NCI-H446 (cell line): ENCODE measurements around the gene ZFHX3.

ENCODE experiments used
- DNase-seq, 2 experiments: peaks; one replicate each; lab custom pipeline; 2025; lab: John Stamatoyannopoulos, UW

The ZFHX3 gene

DNA sequence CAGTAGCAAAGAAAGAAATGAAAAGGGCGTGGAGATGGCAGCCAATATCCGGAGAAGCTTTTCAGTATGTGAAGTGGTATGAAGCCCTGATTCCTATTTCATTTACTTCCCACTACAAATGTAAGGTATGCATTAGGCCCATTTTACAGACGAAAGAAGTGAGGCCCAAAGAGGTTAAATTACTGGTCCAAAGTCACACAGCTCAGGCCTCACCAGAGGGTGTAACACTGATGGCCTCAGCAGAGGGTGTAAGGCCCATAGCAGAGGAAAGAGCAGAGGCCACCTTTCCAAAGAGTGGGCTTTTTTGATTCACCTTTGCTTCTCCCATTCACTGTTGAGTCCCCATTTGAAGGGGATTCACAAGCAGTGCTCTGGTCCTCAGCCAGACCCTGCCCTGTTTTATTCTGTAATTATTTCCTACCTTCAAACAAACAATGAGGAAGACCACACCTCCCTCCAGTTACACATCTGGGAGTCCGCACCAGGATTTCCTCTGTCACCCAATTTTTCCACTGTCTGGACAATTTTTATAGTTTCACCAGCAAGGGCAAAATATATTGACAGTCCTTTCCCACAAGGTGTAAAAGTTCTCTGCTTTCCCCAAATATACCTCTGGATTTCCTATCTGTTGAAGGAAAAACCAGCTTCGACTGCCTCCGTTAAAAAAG, 7.1 kb downstream of the ZFHX3 start:
- DNase-seq: no peak

DNA sequence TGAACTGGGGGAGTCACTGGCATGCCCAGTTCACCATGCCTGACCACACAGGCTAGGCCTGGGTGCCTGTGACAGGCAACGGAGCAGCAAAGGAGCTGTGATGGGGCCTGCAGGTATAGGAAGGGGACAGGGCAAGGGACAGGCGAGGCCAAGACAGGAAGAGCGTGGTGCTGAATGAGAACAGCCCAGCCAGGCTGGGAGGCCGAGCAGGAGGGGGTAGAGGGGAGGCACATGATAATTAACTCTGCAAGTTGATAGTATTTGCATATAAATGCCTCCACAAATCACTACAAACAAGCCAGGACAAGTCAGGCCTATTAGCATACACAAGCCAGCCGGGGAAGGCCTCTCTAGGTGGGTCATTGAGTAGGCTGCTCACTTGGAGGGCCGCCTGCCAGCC, 7.8 kb downstream of the ZFHX3 start:
- no peak for DNase-seq

DNA sequence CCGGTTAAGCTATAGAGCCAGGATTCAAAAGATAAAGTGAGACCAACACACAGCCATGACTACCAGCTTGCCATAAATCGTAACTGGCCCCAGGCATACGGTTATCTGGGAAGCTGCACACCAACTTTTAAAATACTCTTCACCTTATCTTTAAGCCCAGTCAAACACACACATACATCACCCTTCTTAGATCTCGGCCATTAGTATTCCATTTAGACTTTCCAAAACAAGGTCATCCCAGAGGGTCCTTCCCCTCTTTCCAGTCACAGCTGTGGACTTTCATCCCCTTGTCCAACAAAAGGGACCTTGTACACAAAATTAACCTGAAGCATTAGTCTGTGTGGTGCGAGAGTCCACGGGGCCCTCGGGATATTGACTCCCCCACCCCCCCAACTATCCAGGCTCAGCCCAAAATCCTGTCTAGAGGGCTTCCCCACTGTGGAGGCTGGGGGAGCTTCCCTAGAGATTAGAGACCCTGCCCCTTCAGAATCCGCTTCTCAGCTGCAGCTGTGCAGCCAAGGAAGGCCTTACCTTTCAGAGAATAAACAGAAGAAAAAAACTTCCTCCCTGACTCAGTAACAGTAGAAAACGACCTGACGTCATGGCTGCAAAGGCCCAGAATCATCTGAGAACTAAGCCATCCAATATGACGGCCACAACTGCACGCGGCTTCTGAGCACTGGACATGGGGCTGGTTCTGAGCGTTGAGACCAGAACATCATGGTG, 9.9 kb downstream of the ZFHX3 start:
- DNase-seq: no peak

DNA sequence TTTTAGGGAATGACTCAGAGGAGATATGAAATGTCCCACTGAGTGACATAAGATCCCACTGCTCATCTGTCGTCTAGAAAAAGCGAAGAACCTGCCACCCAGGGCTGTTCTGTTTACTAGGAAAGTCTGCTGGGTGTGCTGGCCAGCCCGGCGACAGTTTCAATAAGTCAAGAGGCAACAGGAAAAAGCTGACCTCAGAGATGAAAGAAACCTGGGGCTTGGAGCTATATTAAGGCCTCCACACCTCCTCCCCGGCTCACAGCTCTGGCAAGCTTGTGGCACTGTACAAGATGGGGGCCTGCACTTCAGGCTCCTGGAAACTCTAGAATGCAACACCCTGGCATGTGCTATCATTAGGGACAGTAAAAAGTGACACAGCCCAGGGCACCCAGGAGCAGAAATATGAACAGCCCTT, 10.6 kb downstream of the ZFHX3 start:
- DNase-seq: no peak

DNA sequence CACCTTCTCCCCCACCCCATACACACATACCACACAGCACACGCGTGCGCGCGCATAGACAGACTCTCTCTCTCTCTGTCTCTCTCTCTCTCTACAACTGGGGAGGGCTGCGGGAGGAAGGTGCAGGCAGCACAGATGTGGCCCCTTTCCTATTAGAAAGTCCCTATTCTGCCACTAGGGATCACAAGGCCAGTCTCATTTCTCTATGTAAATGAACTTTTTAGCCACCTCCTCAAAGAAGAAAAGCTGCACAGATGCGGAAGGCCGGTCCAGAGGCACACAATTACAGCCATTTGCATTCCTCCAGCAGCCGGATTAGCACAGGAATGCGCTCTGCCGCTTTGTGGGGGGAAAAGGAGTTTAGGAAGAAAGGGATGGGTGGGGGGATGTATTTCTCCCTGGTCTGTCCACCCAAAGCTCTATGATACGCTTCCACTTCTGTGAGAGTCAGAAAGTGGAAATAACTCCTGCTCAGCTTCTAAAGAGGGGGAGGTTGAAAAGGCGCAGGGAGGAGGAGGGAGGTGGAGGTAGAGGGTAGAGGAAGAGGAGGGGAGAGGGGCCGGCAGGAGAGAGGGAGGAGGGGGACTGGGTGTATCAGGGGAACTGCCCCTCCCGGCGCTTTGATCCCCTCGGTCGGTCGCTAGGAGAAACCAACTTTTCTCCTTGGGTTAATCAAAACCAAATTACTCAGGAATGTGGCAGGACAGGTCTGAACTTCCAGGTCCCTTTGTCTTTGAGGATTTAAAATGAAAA, 11.7 kb downstream of the ZFHX3 start:
- no peak for DNase-seq

DNA sequence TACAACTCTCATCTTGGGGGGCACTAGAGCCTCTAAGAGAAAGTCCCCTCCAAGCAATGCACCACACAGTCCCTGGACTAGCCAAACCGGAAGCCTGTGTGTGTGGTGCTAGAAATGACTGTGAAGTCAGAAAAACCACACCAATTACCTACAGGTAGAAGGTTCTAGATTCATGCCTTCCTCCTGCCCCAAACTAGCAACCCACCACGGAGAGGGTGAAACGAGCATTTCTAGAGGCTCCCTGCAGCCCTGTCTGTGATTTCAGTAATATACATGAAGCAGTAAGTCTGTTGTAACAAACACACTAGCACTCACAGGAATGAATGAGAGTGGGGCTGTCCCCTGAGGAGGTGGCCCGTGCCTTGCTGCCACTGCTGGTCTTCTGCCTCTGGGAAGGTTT, 13.6 kb downstream of the ZFHX3 start:
- no peak for DNase-seq

DNA sequence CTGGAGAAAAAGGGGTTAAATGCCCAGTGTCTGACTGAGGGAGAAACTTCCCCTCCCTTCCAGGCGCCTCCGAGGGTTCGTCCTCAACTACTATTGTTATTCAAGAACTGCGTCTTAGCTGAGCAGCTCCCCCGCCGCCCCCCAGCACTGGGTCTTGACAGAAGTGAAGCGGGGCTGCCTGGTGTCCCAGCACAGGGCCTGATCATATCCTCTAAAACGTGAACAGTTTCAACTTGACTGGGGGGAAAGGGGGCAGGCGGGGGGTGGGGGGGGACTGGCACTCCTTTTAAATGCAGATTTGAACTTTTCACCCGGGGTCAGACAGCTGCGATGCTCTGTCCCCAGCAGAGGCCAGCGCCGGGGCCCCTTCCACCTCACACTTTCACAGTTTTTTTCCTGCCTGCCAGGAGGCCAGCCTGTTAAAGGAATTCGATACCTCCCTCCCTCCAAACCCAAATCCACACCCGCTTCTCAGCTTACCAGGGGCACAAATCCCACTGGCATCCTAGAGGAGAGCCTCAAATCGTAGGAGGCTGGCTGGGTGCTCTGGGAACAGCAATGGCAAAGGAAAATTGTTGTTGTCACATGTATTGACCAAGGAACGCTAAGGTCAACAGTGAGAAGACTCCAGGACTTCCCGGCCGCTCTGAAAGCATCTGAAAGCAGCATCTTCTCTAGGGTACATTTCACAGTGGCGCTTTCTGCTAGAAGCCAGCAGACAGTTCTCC, 14.5 kb downstream of the ZFHX3 start:
- no peak for DNase-seq

DNA sequence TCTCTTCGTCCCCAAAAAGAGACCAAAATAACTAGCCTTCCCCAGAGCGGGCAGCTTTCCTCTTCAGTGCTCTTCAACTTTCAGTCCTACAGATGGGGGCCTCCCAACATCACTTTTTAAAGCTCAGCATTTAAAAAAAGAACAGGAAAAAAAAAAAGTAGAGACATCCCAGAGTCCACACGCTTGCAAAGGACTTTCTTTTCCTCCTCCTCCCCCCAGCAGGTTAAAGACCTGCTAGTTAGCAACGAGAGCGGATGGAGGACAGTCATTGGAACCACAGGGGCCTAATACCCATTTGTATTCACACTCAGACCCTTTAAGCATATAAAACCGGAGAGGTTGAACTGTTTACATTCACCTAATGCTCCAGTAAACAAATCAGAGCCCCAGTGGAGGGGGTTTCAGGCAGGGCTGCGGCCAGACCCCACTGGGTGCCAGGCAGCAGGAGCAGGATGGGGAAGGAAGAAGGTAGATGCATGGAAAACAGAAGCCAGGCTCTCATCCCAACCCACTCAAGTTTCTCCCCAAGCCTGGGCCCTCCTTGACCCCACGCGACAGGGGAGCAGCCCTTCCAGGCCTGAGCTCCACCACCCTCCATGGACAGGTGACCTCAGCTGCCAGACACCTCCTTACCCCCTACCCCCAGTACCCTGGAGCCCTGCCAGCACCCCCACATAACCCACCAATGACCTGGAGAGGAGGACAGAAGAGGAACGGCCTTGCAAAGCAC, 15.2 kb downstream of the ZFHX3 start:
- no peak for DNase-seq

DNA sequence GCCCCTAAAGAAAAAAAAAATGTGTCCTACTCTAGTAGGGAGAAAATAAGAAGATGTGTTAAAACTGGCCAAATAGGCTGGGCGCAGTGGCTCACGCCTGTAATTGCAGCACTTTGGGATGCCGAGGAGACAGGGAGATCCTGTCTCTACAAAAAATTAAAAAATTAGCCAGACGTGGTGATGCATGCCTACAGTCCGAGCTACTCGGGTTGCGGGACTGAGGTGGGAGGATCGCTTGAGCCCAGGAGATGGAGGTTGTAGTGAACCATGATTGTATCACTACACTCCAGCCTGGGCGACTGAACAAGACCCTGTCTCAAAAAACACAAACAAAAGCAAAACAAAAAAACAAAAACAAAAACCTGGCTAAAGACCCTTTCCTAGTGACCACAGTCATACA, 15.9 kb downstream of the ZFHX3 start:
- no peak for DNase-seq

DNA sequence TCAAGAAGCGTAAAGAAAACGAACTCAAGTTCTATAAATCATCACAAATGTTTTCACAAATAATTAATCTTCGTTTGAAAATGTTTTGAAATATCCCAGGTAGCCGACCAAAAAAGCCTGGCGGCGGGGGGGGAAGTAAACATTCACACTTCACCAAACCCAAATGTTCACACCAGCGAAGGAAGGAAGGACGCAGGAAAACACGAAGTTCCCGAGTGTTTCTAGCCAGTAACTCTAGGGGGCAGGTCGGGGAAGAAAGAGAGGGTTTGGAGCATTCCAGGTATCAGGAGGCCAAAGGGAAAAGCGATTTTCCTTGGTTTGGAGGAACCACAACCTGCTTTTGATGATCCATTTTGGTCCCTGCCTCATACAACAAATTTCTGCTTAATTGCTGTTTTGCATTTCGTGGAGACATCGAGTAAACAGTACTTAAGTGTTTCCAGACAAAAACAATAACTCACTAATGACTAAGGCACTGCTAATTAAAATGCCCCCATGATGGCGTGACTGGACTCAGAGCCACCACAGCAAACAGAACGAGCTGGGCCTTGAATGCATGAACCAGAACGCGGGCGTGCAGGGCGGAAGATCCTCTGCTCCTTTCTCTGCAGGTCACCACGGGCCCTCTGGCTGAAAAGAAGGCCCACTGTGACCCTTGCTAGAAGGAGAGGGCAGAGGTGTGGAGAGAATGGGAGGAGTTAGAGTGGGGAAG, 16.6 kb downstream of the ZFHX3 start:
- no peak for DNase-seq

DNA sequence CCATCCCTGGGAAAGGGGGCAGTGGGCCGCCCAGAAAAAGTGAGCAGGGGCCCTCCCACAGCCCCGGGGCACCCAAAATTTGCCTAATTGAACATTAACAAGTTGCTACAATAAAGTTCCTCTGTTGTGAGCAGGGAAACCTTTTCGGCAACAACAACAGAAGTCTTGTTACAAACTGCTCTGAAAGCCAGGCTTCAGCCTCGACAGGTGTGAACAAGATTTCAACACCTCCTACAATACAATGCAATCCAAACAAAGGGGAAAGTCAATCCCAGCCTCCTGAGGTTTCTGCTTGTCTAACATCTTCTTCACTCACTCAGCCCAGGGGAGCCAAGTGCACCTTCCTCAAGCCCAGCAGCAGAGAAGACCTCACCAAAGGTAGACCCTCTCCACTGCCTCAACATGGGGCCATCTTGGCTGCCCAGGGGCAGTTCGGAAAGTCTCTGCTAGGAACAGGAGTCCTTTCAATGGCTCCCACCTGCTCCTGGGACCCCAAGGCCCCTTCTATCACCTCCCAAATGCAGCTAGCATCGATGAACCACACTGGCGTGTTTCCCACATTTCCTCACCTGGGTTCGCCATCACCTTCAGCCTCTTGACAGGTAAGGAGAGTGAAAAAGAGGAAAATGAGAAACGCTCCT, 19.1 kb downstream of the ZFHX3 start:
- no peak for DNase-seq

DNA sequence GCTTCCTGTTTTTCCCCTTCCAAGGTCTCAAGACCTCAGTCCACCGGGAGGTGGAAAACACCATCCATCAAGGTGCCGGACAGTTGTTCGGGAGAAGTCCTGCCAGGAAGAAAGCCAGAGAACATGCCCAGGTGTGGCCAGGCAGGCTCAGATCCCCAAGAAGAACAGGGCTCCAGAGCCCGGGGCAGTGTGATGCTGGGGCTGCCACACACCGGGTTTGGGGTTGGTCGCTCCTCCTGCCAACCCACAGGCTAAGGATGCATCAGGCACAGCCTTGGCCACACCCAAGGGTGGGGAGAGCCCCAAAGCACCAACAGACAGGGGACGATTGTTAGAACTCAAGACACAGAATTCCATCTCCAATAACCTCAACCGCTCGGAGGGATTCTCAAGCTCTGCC, 19.7 kb downstream of the ZFHX3 start:
- no peak for DNase-seq

DNA sequence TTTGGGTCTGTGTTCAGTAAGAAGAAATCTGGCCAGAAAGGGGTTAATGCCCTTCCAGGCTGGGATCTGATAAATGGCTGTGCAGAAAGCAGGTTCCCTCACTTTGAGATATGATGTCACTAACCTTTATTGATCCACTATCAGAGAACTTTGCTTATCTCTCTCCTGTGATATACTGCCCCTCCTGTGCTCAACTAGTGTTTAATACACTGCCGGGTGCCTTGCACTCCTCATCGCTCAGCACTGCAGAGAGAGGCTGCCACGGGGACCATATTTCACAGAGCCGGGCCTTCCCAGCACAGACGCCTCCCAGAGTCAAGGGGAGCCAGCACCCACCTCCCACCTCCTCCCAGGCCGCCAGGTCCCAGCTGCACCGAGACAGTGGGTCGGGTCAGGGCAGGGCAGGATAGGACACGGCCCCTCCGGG, 20.2 kb downstream of the ZFHX3 start:
- DNase-seq: no peak

DNA sequence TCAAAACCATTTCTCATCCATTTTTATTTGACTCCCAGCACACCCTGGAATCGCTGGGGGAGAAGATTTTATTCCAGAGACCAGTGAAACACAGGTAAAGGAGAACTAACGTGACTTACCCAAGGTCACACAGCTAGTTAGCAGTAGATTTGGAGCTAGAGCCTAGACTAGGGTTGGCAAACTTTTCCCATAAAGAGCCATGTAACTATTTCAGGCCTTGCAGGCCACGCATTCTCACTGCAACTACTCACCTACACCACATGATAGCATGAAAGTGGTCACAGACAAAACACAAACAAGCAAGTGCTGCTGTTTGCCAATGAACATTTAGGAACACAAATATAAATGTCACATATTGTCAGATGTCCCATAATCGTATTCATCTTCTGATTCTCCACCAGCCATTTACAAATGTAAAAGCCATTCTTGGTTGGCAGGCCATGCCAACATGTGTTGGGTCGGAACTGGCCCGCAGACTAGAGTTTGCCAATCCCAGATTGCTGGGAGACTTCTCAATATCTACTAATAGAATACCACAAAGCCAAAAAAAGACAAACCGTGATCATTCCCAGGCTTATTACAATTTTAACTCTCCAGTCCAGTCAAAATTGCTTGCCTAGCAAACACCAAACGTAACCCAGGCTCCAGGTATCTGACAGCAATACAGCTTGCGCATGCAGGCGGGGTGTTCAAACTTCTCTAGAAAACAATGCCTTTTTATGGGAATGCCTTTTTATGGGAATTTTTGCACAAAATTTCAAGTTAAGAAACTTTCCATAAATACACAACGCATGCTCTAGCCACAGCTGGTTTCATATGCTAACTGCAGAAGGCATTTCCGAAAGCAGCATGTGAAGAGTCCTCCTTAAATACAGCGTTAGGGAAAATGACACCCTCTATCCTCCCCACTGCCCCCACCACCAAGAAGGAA, 20.9 kb downstream of the ZFHX3 start:
- no peak for DNase-seq

DNA sequence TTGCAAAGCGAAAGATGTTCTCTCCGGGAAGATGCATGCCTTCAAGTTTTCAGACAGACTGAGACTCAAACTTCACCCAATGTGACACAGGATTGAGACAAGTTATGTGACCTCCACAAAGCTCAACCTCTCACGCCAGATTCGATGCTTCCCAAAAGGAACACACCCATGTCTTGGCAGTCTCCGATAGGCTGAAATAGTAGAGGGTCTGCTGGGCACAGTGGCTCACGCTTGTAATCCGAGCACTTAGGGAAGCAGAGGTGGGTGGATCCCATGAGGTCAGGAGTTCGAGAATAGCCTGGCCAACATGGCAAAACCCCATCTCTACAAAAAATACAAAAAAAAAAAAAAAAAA, 22.1 kb downstream of the ZFHX3 start:
- no peak for DNase-seq

DNA sequence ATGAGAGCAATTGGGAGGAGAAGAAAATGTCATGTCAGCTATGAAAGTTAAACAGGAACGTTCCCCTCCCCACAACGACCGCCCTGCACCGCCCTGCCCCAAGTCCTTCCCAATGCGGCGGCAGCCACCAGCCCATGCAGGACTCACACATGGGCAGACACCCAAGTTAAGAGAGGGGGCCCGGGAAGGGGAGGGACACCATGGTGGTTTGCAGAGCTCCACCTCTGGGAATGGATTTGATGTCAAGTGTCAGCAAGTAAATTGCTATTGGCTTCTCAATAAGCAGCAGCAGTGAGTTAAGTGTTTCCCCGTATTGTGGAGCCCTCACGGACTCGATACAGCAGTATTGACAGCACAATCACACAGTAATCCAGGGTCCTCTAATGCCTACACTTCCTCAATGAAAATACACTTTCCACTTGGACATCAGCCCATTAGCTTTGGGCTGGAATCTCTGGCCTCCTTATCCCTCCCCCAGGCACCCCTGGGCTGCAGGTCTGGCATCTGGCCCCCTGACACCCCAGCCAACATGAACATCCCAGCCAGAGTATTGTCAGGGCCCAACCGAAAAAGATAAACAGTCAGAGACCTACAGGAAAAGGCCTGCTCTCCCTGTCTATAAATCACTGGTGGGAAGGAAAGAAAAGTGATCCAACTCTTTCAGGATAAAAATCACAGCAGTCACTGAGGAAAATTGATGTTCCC, 22.6 kb downstream of the ZFHX3 start:
- peak in 1 of 2 experiments; percentile 31 for DNase-seq

DNA sequence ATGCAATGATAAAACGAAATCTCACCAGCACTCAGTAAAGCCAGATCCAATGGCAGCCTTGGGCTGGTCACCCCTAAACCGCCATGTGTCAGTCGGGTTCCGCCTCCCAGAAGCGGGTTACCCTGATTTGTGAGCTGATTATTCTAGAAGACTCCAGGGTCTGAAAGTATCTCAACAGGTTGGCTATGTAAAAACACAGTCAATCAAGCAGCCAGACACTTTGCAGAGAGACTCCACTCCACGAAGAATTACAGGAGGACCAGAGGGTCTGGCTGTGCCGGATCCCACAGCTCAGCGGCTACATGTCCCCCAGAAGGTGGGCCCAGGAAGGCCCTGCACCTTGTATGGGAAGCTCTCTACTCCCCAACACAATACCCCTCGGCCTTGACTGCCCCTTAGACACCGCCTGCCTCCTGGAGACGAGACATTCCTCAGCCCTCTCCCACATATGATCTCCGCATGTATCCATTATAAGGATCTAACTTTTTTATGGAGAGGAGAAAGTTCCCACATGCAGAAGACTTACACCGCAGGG, 23.3 kb downstream of the ZFHX3 start:
- no peak for DNase-seq

DNA sequence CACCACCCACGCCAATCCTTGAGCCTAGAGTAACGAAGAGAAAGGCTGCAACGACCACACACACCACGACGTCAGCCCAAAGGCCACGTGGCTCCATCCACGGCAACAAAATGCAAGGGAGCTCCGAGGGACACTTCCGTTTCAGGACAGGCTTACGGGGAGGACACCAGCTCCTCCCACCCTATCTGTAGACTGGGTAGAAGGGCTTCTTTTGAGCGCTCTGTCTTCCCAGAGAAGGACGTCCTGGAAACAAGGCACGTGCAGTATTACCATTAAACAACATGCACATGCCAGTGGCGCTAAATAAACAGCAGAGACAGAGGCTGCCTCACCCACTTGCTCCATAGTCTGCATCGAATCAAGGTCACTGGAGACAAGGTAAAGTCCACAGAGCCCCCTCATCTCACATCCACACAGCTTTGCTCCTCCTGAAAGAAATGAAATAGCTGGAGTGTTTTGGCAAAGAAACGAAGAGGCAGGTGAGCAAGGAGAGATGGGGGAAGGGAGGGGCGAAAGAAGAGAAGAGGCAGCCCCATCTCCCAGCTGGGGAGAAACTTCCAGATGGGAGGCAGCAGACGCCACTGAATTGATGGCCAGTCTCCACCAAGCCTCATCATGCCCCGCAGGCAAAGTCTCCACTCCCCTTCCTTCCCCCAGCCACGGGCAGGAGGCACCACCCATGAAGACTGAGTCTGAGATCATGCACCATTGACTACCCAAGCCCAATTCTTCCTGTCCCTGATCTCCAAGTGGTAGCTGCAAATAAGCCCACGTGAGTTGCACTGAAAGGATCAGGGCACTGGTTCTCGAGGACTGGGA, 24.0 kb downstream of the ZFHX3 start:
- no peak for DNase-seq
